NCI-H510A treated with DMSO at 0.1 percent for 48 hours (cell line): ENCODE results near the gene NUP214.
"Not testable (repeated sequence)": the region's sequence is repeated elsewhere in the genome, so short reads cannot be mapped to it uniquely, and the experiment has no call there.

ENCODE experiments used
- DNase-seq: peaks from one replicate; lab custom pipeline; 2025; lab: John Stamatoyannopoulos, UW

The NUP214 gene

GRCh38 chr9:131116281-131117120 lies 8.9 kb upstream of the NUP214 start:
- no peak for DNase-seq

DNA sequence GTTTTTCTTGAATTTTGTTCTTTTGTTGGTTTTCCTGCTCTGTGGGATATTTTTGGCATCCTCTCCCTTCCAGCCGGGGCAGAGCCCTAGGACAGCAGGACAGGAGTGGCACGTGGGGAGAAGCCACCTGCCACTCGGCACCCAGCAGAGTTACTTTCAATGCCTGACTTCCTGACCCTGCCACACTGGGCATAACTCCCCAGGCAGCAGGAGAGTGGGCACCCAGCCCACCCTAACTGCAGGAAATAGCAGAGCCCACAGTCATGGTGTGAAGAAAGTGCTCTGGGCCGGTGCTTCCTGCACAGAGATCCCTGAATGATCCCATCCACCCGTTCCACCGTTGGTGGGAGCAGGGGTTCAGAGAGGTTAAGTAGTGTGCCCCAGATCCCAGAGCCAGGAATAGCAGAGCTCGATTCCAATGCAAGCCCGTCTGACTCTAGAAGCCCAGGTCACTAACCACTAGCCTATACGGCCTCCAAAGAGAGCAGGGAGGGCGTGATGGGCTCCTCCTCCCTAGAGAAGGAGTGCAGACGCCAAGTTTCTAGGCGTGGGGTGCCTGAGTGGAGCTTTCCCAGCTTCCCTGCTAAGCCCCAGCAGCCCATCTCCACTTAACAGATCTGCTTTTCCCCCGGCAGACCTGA lies 8.1 kb upstream of the NUP214 start:
- no peak for DNase-seq

DNA sequence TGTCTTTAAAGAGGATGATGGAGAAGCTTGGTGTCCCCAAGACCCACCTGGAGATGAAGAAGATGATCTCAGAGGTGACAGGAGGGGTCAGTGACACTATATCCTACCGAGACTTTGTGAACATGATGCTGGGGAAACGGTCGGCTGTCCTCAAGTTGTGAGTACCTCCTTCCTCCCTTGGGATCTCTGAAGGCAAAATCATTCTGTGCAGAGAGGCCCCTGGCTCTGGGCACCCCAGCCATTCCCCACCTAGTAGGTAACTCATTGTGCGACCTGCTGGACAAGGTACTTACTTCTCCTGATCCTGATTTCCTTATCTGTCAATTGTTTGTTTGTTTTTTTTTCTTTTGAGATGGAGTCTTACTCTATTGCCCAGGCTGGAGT lies 7.6 kb upstream of the NUP214 start:
- no peak for DNase-seq

- no peak for DNase-seq
Measured at GRCh38 chr9:131119600-131119999, 5.8 kb upstream of the NUP214 start.

- no peak for DNase-seq
Measured at GRCh38 chr9:131120620-131121228, 4.7 kb upstream of the NUP214 start.

- no peak for DNase-seq
Measured at GRCh38 chr9:131121346-131121745, 4.0 kb upstream of the NUP214 start.

GRCh38 chr9:131122158-131122557 lies 3.2 kb upstream of the NUP214 start:
- no peak for DNase-seq

DNA sequence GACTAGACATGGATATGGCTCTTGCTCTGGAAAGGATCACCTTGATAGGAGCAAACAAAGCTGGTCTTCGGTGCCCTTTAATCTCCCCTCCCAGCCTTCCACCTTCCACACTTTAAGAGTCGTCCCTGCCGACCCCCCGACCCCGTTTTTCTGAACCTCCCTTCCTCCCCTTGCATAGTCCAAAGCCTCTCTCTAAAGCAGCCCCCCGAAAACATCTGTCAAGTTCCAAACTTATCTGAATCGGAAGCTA lies 423 bp upstream of the NUP214 start:
- no peak for DNase-seq

- no peak for DNase-seq
Measured at GRCh38 chr9:131126059-131126426, 657 bp downstream of the NUP214 start.

GRCh38 chr9:131129183-131129582 lies 3.8 kb downstream of the NUP214 start:
- DNase-seq = no peak

- DNase-seq = no peak
Measured at GRCh38 chr9:131138676-131139075, 13.3 kb downstream of the NUP214 start.

GRCh38 chr9:131140112-131140511 lies 14.7 kb downstream of the NUP214 start:
- DNase-seq = no peak

- no peak for DNase-seq
Measured at GRCh38 chr9:131140550-131140949, 15.2 kb downstream of the NUP214 start.

DNA sequence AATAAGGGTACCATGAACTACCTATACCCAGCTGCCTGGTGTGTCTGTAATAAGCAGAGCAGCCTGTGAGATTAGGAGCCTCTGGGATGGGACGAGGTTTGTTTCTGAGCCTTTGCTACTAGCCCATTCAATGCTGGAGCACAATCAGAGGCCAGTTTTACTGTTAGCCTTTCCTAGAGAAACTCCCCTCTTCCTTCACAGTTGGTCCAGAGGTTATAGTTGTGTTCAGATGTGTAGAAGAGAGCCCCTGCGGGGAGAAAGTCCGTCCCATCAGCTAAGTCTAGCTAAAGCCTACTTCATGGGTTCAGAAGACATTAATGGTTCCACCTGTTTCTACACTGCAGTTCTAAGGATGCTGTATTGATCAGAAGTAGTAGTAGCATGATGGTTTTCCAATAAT lies 16.8 kb downstream of the NUP214 start:
- DNase-seq = no peak

- no peak for DNase-seq
Measured at GRCh38 chr9:131144201-131144600, 18.8 kb downstream of the NUP214 start.

DNA sequence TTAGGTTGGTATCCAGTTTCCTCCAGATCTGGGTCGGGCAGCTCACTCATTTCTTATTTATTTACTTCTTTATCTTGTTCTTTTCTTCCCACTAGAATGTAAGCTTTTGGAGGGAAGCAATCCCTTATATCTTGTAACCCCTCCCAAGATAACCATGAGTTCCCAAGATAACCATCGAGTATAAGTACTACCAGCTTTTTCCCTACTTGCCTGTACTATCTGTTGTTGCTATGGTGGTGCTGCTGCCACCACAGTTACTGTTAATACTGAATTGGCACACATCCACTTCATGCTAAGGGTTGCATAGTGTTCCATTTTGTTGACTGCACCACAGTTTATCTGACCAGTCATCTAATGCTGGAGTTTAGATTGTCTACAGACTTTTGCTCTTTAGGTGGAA lies 19.9 kb downstream of the NUP214 start:
- no peak for DNase-seq

DNA sequence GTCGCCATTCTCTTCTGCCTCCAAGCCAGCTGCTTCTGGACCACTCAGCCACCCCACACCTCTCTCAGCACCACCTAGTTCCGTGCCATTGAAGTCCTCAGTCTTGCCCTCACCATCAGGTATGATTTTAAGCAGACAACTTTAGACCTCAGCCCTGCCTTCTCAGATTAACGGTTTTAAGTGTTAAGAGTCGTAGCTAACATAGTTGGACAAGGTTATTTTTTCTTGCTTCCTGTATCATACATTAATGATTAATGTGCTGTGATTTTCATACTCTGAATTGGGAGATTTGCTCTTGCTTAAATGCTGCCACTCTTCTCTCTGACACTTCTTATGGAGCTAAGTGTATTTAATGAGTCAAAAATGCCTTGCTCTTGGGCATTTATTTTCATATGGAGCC lies 20.8 kb downstream of the NUP214 start:
- DNase-seq = no peak

DNA sequence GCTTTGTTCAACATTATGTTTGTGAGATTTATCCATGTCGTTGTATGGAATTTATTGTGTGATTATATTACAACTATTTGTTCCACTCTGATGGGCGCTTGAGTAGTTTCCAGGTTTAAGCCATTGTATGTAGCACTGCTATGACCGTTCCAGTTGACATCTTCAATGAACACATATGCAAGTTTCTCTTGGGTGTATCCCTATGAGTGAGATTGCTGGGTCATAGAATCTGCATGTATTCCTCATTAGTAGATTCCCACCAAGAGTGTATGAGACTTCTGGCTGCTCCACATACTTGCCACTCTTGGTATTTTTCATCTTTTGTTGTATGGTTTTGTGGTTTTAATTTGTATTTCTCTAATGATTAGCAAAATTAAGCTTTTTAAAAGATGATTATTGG lies 22.9 kb downstream of the NUP214 start:
- no peak for DNase-seq

GRCh38 chr9:131148966-131149687 lies 23.7 kb downstream of the NUP214 start:
- DNase-seq = no peak

GRCh38 chr9:131149688-131150053 lies 24.3 kb downstream of the NUP214 start:
- DNase-seq = no peak

DNA sequence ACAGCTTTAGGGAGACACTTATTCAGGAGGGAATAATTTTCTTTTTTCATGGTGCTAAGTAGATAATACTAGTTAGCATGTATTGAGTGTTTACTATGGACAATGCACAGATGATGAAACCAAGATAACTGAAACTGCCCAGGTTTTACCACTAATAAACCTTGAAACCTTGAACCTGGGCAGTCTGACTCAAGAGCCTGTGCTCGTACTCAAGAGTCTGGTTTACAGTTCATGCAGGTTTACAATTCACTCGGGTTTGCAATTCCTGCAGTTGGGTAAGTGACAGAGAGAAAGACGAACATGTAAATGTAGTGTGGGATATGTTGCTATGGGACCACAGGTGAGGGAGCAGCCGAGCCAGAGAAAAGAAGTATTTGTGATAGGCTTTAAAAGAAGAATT lies 28.2 kb downstream of the NUP214 start:
- no peak for DNase-seq

- not testable (repeated sequence) for DNase-seq
Measured at GRCh38 chr9:131158673-131159072, 33.3 kb downstream of the NUP214 start.
